ENCODE data around the gene TREML2.

The TREML2 gene

GRCh38 chr6:41147917-41148316 lies 53.0 kb downstream of the TREML2 start:
- no peak for DNase-seq (ENCODE audit: low spot score)
